ENCODE data around the gene CTBP1.

DNA sequence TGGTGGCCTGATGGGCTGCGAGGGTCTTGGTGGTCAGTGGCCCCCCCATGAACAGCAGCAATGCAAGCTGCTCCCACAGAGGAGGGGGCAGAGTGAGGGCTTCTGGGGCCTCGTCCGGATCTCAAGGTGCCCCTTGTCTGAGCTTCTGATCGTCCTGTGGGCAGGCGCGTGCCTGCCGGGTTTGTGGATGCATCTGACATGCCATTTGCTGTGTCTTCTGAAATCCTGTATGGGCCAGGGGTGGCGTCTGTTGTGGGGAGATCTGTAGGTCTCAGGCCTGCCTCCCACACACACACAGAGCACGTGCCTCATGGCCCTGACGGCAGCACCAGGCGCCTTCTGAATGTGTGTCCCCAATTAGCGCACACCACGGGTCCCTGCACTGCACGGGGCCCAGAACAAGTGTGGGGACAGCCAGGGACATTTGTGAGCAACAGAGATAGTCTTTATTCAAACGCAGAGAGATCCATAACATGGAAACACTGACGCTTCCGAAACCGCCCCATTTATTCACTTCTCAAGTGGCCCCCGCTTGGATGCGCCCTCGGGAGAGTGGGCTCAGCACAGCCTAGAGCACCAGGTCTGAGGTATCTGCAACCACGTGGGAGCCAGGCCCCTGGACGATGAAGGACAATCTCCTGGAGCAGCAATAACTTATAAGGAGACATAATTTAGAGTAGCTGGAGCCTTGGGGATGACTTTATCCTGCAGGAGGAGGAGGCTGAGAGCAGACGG lies 82.3 kb downstream of the CTBP1 start:
- TF ChIP-seq, protein P1, sequence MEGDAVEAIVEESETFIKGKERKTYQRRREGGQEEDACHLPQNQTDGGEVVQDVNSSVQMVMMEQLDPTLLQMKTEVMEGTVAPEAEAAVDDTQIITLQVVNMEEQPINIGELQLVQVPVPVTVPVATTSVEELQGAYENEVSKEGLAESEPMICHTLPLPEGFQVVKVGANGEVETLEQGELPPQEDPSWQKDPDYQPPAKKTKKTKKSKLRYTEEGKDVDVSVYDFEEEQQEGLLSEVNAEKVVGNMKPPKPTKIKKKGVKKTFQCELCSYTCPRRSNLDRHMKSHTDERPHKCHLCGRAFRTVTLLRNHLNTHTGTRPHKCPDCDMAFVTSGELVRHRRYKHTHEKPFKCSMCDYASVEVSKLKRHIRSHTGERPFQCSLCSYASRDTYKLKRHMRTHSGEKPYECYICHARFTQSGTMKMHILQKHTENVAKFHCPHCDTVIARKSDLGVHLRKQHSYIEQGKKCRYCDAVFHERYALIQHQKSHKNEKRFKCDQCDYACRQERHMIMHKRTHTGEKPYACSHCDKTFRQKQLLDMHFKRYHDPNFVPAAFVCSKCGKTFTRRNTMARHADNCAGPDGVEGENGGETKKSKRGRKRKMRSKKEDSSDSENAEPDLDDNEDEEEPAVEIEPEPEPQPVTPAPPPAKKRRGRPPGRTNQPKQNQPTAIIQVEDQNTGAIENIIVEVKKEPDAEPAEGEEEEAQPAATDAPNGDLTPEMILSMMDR (conservative IDR thresholded peaks at IDR 0.05): no peak
- TF ChIP-seq EZH2 (IDR thresholded peaks at IDR 0.05; ENCODE audit: low read depth): no peak
